Fibroblast of lung (primary cell): ENCODE results near the gene ARHGAP10. TPM values are rescaled to one million over a fixed set of nuclear protein-coding genes. Genes with fewer than 3 reads are reported as not detected.
A peak's percentile ranks its signal among the peaks of the same experiment; 100 is the strongest.

Source experiments
- DNase-seq, 2 donors: peaks; one replicate each; pipeline versions ENCODE4 v3.0.0 to v3.0.0-alpha.2; 2010; ENCODE audit warnings: low read depth in 2 of 2
- H2AFZ ChIP-seq: 2 replicates; pipeline ENCODE4 v1.5.1; 2012; ENCODE audit warnings: low read length, control low read depth, inconsistent platforms
- H3K27ac ChIP-seq: 2 replicates; pipeline ENCODE4 v1.5.1; 2011; ENCODE audit warnings: low read length, control low read depth; ENCODE audit not compliant: insufficient read depth
- H3K27me3 ChIP-seq: 2 replicates; pipeline ENCODE4 v1.5.1; 2011; ENCODE audit warnings: mild to moderate bottlenecking, low read length; ENCODE audit not compliant: control insufficient read depth, insufficient read depth
- H3K36me3 ChIP-seq: 2 replicates; pipeline ENCODE4 v1.5.1; 2011; ENCODE audit warnings: low read length; ENCODE audit not compliant: control insufficient read depth, insufficient read depth
- H3K4me1 ChIP-seq: 2 replicates; pipeline ENCODE4 v1.5.1; 2011; ENCODE audit warnings: low read length; ENCODE audit not compliant: control insufficient read depth, insufficient read depth; ENCODE audit errors: extremely low read depth
- H3K4me2 ChIP-seq: 2 replicates; pipeline ENCODE4 v1.5.1; 2011; ENCODE audit warnings: low read length, control low read depth; ENCODE audit not compliant: insufficient read depth; ENCODE audit errors: extremely low read depth
- H3K4me3 ChIP-seq, 4 experiments: fragments of 200-600 bp in 1 of 4; sonication (generic) in 1 of 4; replicated peaks in 1 of 4; 2 replicates each; pipeline ENCODE4 v1.5.1; 2011 to 2016; ENCODE audit warnings: low read length in 4 of 4, low read depth in 3 of 4, mild to moderate bottlenecking in 3 of 4, control low read depth in 2 of 4, inconsistent platforms in 1 of 4, mixed read lengths in 1 of 4; ENCODE audit not compliant: insufficient read depth in 1 of 4; ENCODE audit errors: control extremely low read depth in 1 of 4
- H3K79me2 ChIP-seq: 2 replicates; pipeline ENCODE4 v1.5.1; 2012; ENCODE audit warnings: mild to moderate bottlenecking, low read length, inconsistent platforms; ENCODE audit not compliant: control insufficient read depth, insufficient read depth
- H3K9ac ChIP-seq: 2 replicates; pipeline ENCODE4 v1.5.1; 2011; ENCODE audit warnings: mild to moderate bottlenecking, low read length, control low read depth; ENCODE audit not compliant: insufficient read depth
- H3K9me3 ChIP-seq: 2 replicates; pipeline ENCODE4 v1.5.1; 2012; ENCODE audit warnings: low read depth, low read length; ENCODE audit not compliant: control insufficient read depth, insufficient read depth
- H4K20me1 ChIP-seq: 2 replicates; pipeline ENCODE4 v1.5.1; 2011; ENCODE audit warnings: low read length; ENCODE audit not compliant: control insufficient read depth, insufficient read depth; ENCODE audit errors: extremely low read depth
- EZH2 ChIP-seq: IDR thresholded peaks from 2 replicates; pipeline ENCODE4 v1.5.1; 2012; ENCODE audit warnings: low read length, control low read depth, mild to moderate bottlenecking; ENCODE audit errors: missing control alignments
- polyA plus RNA-seq, 2 donors: library from polyadenylated mRNA; depleted of rRNA in 1 of 2; stranded (reverse) in 1 of 2; unstranded in 1 of 2; fragments of >200 nt; gene quantifications; 2 replicates each; pipeline ENCODE4 v1.2.1, GENCODE V29; 2011 to 2012; ENCODE audit warnings: missing spikeins in 1 of 2
- total RNA-seq: library from RNA; depleted of rRNA; stranded (reverse); fragments of >200 nt; gene quantifications from 2 replicates; pipeline ENCODE4 v1.2.1, GENCODE V29; 2014
- TF ChIP-seq, protein P1 (sequence below), 2 donors: IDR thresholded peaks in 1 of 2; conservative IDR thresholded peaks in 1 of 2; 1 replicate in 1 of 2; 2 replicates in 1 of 2; pipeline ENCODE4 v1.5.1; 2011 to 2012; ENCODE audit warnings: low read length in 2 of 2, control low read depth in 1 of 2, inconsistent platforms in 1 of 2, low read depth in 1 of 2, mild to moderate bottlenecking in 1 of 2

ARHGAP10 gene
- total and polyA plus RNA-seq, 2 donors (not counting 1 experiment from before 2014, with no cell fraction given), result 21.6 to 35.8 TPM

DNA sequence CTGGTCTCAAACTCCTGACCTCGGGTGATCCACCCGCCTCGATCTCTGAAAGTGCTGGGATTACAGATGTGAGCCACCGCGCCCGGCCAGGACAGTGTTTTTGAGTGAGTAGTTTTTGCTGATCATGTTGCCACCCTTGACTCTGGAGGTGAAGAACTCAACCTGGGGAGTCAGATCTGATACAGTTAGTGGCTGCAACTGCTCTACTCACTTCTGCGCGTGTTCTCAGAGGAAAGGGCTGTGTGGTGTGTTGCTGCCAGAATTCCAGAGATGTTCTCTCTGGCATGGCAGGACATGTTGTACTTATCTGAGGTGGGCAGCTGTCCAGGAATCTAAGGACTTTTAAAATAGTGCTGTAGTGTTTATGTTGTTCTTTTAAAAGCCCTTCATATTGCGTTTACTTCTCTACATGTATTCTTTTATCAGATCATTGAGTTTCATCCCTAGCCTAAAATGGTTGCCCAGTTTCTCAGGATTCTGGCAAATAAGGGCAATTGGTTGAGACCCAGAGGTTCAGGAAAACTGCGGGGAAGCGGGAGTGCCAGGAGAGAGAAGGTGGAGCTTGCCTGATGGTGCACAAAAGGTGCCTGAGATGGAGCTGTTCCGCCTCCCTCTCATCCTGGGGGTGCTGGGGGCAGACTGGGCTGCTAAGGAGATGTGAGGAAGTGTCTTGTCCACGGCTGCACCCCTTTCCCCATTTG lies 97.7 kb downstream of the ARHGAP10 start:
- Histone ChIP-seq H3K36me3 (no peaks in the 10 kb centered on the region), H3K27ac (no peak overlapping the region), H2AFZ (no peak overlapping the region), H3K4me1 (peaks cover 17% of the 10 kb centered on the region), H3K4me3 (no peak overlapping the region), H3K9me3 (no peaks in the 10 kb centered on the region), H3K79me2 (peaks cover 7% of the 10 kb centered on the region), H4K20me1 (no peaks in the 10 kb centered on the region), H3K4me2 (no peak overlapping the region), H3K9ac (no peak overlapping the region), H3K27me3 (no peaks in the 10 kb centered on the region)
- DNase-seq, result peak in 1 of 2 donors; percentile 79
- TF ChIP-seq EZH2, result no peak
- TF ChIP-seq, protein P1, sequence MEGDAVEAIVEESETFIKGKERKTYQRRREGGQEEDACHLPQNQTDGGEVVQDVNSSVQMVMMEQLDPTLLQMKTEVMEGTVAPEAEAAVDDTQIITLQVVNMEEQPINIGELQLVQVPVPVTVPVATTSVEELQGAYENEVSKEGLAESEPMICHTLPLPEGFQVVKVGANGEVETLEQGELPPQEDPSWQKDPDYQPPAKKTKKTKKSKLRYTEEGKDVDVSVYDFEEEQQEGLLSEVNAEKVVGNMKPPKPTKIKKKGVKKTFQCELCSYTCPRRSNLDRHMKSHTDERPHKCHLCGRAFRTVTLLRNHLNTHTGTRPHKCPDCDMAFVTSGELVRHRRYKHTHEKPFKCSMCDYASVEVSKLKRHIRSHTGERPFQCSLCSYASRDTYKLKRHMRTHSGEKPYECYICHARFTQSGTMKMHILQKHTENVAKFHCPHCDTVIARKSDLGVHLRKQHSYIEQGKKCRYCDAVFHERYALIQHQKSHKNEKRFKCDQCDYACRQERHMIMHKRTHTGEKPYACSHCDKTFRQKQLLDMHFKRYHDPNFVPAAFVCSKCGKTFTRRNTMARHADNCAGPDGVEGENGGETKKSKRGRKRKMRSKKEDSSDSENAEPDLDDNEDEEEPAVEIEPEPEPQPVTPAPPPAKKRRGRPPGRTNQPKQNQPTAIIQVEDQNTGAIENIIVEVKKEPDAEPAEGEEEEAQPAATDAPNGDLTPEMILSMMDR (conservative IDR thresholded peaks at IDR 0.05 in 1 of 2, IDR thresholded peaks at IDR 0.05 in 1 of 2; ENCODE audit: low read depth in 1 of 2, low read length in 2 of 2), result no peak

DNA sequence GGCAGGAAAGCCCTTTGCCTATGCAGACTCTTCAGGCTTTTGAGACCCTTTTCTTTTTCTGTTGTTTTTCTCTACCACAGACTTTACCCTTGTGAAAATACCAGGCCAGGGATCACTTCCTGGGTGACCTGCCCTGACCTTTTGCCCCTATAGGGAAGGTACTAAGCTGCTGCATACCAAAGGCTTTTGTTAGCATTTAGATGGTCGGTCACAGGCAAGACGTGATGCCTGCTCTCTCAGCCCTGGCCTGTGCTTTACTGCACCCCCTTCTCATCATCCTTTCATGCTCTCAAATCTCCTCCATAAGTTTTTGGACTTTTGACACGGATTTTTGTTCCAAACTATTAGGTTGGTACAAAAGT lies 98.2 kb downstream of the ARHGAP10 start:
- H3K79me2 ChIP-seq, result peaks cover 7% of the 10 kb centered on the region
- TF ChIP-seq EZH2, result no peak
- TF ChIP-seq, protein P1 (conservative IDR thresholded peaks at IDR 0.05 in 1 of 2, IDR thresholded peaks at IDR 0.05 in 1 of 2; ENCODE audit: low read depth in 1 of 2, low read length in 2 of 2), result no peak
- no peak overlapping the region for H3K4me2 ChIP-seq

DNA sequence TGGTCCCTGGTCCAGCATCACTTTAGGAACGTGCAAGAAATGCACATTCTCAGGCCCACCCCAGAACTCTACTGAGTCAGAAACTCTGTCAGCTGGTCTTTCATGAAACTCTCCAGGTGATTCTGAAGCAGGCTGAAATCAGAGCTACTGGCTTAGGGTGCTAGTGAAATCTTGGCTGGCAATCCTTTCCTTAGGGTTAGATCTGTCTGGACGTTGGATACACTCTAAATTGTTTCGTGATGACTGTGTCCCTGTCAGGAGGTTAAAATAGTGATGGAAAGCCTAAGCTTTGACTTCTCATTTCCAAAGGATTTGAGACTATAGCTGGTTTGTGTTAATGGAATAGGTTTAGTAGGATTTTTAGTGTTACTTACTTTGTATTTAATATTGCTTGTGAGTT lies 99.1 kb downstream of the ARHGAP10 start:
- Histone ChIP-seq H3K4me2 (peak overlapping the region; percentile 64), H3K4me3 (no peak overlapping the region), H4K20me1 (no peaks in the 10 kb centered on the region), H3K9me3 (no peaks in the 10 kb centered on the region), H2AFZ (no peak overlapping the region), H3K27me3 (no peaks in the 10 kb centered on the region), H3K27ac (peak overlapping the region; percentile 81), H3K79me2 (peaks cover 7% of the 10 kb centered on the region), H3K4me1 (peaks cover 17% of the 10 kb centered on the region), H3K36me3 (no peaks in the 10 kb centered on the region), H3K9ac (no peak overlapping the region)
- no peak for TF ChIP-seq EZH2
- DNase-seq, result peak; percentile 63 to 74

More for the DNA sequence above, 98.2 kb downstream of the ARHGAP10 start:
- H3K27me3 ChIP-seq, result no peaks in the 10 kb centered on the region
- H2AFZ ChIP-seq, result no peak overlapping the region
- no peaks in the 10 kb centered on the region for H3K9me3 ChIP-seq
- H3K4me1 ChIP-seq, result peaks cover 17% of the 10 kb centered on the region
- no peak overlapping the region for H3K27ac ChIP-seq
- DNase-seq, result no peak
- no peaks in the 10 kb centered on the region for H3K36me3 ChIP-seq
- H4K20me1 ChIP-seq, result no peaks in the 10 kb centered on the region
- no peak overlapping the region for H3K4me3 ChIP-seq
- no peak overlapping the region for H3K9ac ChIP-seq
